Measurements from ENCODE around the gene CYB5D1. TPM values are rescaled to one million over a fixed set of nuclear protein-coding genes. Genes with fewer than 3 reads are reported as not detected.
"Not testable (repeated sequence)": the region's sequence is repeated elsewhere in the genome, so short reads cannot be mapped to it uniquely, and the experiment has no call there.

The CYB5D1 gene
- total RNA-seq, 1 experiment from 2014 or later, result 18.0 TPM

- H3K23ac ChIP-seq (ENCODE audit: insufficient read length, low read depth, low read length), result no peak overlapping the region
- no peak overlapping the region for H3K4ac ChIP-seq (ENCODE audit: low read depth, low read length)
- DNase-seq, result peak; percentile 72
- no peak overlapping the region for H3K56ac ChIP-seq (ENCODE audit: insufficient read length, low read depth, low read length)
- H4K8ac ChIP-seq (replicated peaks; ENCODE audit: insufficient read length, low read depth, low read length), result no peak overlapping the region
- H3T11ph ChIP-seq (ENCODE audit: low read length), result no peak overlapping the region
- H2BK120ac ChIP-seq (ENCODE audit: low read depth, low read length, poor library complexity, severe bottlenecking), result no peak overlapping the region
- H3K27me3 ChIP-seq (ENCODE audit: insufficient read depth, low read length), result no peaks in the 10 kb centered on the region
- no peaks in the 10 kb centered on the region for H3K79me2 ChIP-seq (ENCODE audit: insufficient read depth, low read length)
- H3K9me3 ChIP-seq (ENCODE audit: control insufficient read depth, low read depth, low read length), result no peaks in the 10 kb centered on the region
- no peak overlapping the region for H3K9ac ChIP-seq (ENCODE audit: extremely low read depth, insufficient read length, low read length)
- H3K4me2 ChIP-seq (ENCODE audit: insufficient read depth, insufficient read length, low read length), result no peak overlapping the region
- no peak overlapping the region for H2AK5ac ChIP-seq (ENCODE audit: insufficient read length, low read length)
- Mint-ChIP-seq H3K36me3 (ENCODE audit: insufficient read depth in 1 of 3, low read depth in 3 of 3) (peaks cover 3 to 44% (median 17%) of the 10 kb centered on the region in 3 experiments; a peak in 6 of 7 replicates), H3K27me3 (ENCODE audit: low read depth) (no peaks in the 10 kb centered on the region), H3K9me3 (no peaks in the 10 kb centered on the region), H3K27ac (no peak overlapping the region), H3K4me1 (peaks cover 14 to 15% of the 10 kb centered on the region in 2 experiments), H3K4me3 (no peak overlapping the region)
- no peak overlapping the region for H2BK15ac ChIP-seq (ENCODE audit: low read depth, low read length)
- H3K79me1 ChIP-seq (ENCODE audit: insufficient read depth, low read depth, low read length, poor library complexity, severe bottlenecking), result no peaks in the 10 kb centered on the region
- no peak overlapping the region for H4K5ac ChIP-seq (ENCODE audit: insufficient read length, low read depth, low read length)
- no peaks in the 10 kb centered on the region for H4K20me1 ChIP-seq (ENCODE audit: control insufficient read depth, insufficient read depth, insufficient read length)
- peaks cover 9% of the 10 kb centered on the region for H3K23me2 ChIP-seq (ENCODE audit: insufficient read length, low read depth, low read length, poor library complexity, severe bottlenecking)
- no peaks in the 10 kb centered on the region for H3K4me1 ChIP-seq (ENCODE audit: insufficient read depth, low read length)
- TF ChIP-seq CTCF (conservative IDR thresholded peaks at IDR 0.05), result peak; percentile 80
- WGBS (ENCODE audit: extremely low coverage, insufficient read length, low lambda C conversion rate), result no CpG with 5 or more reads among the region's 3 CpGs
- no peak overlapping the region for H3K27ac ChIP-seq (ENCODE audit: insufficient read length, low read depth, low read length)
- H2AFZ ChIP-seq (ENCODE audit: low read length), result no peak overlapping the region
- no peak overlapping the region for H3K18ac ChIP-seq (ENCODE audit: insufficient read length, low read depth, low read length)
- H2BK20ac ChIP-seq (ENCODE audit: low read depth, low read length, poor library complexity, severe bottlenecking), result no peak overlapping the region
- H2BK12ac ChIP-seq (ENCODE audit: insufficient read length, low read depth, low read length), result no peak overlapping the region
- H3K14ac ChIP-seq (ENCODE audit: insufficient read depth, low read length), result no peak overlapping the region
- no peak overlapping the region for H2BK5ac ChIP-seq (ENCODE audit: insufficient read length, low read length)
- no peak overlapping the region for H4K91ac ChIP-seq (ENCODE audit: insufficient read length, low read depth, low read length)
Measured at GRCh38 chr17:7862692-7863437, 5.1 kb downstream of the CYB5D1 start.

- not testable (repeated sequence) for H3K4me1 Mint-ChIP-seq; H4K91ac ChIP-seq (ENCODE audit: insufficient read length, low read depth, low read length); H3K27me3 ChIP-seq (ENCODE audit: insufficient read depth, low read length); H3K23me2 ChIP-seq (ENCODE audit: insufficient read length, low read depth, low read length, poor library complexity, severe bottlenecking); H3K4me1 ChIP-seq (ENCODE audit: insufficient read depth, low read length); H3K4me2 ChIP-seq (ENCODE audit: insufficient read depth, insufficient read length, low read length); H3K9ac ChIP-seq (ENCODE audit: extremely low read depth, insufficient read length, low read length); H3K56ac ChIP-seq (ENCODE audit: insufficient read length, low read depth, low read length); H3K79me2 ChIP-seq (ENCODE audit: insufficient read depth, low read length); H3T11ph ChIP-seq (ENCODE audit: low read length); DNase-seq; H3K14ac ChIP-seq (ENCODE audit: insufficient read depth, low read length); H3K79me1 ChIP-seq (ENCODE audit: insufficient read depth, low read depth, low read length, poor library complexity, severe bottlenecking); H2AFZ ChIP-seq (ENCODE audit: low read length); H2BK20ac ChIP-seq (ENCODE audit: low read depth, low read length, poor library complexity, severe bottlenecking); H4K5ac ChIP-seq (ENCODE audit: insufficient read length, low read depth, low read length); H3K27ac ChIP-seq (ENCODE audit: insufficient read length, low read depth, low read length); H3K9me3 Mint-ChIP-seq; H3K4ac ChIP-seq (ENCODE audit: low read depth, low read length); H3K27me3 Mint-ChIP-seq (ENCODE audit: low read depth); H2AK5ac ChIP-seq (ENCODE audit: insufficient read length, low read length); H3K4me3 Mint-ChIP-seq; H4K8ac ChIP-seq (replicated peaks; ENCODE audit: insufficient read length, low read depth, low read length); H4K20me1 ChIP-seq (ENCODE audit: control insufficient read depth, insufficient read depth, insufficient read length); H3K18ac ChIP-seq (ENCODE audit: insufficient read length, low read depth, low read length); H2BK5ac ChIP-seq (ENCODE audit: insufficient read length, low read length); H3K23ac ChIP-seq (ENCODE audit: insufficient read length, low read depth, low read length); H2BK120ac ChIP-seq (ENCODE audit: low read depth, low read length, poor library complexity, severe bottlenecking); H3K9me3 ChIP-seq (ENCODE audit: control insufficient read depth, low read depth, low read length); H2BK15ac ChIP-seq (ENCODE audit: low read depth, low read length); H2BK12ac ChIP-seq (ENCODE audit: insufficient read length, low read depth, low read length); H3K27ac Mint-ChIP-seq
- H3K36me3 Mint-ChIP-seq (ENCODE audit: insufficient read depth in 1 of 3, low read depth in 3 of 3), result peaks cover 3 to 42% (median 17%) of the 10 kb centered on the region in 3 experiments; a peak in 6 of 7 replicates
- WGBS (ENCODE audit: extremely low coverage, insufficient read length, low lambda C conversion rate), result no CpG with 5 or more reads among the region's 5 CpGs
Measured at GRCh38 chr17:7864384-7864783, 6.6 kb downstream of the CYB5D1 start.
